WTC11 (cell line): Measurements from ENCODE around the gene VSIR. TPM values are rescaled to one million over a fixed set of nuclear protein-coding genes. Genes with fewer than 3 reads are reported as not detected.

Experiments
- ATAC-seq: fragments of 200-7000 bp; cut with Tn5 transposase; 2 replicates; pipeline ENCODE4 v1.10.0; 2021; ENCODE audit warnings: mild to moderate bottlenecking, moderate library complexity
- CTCF ChIA-PET: fragments of 300-600 bp; sonication (Branson Sonifier 250); formaldehyde crosslinking; loops from one replicate; lab custom pipeline; 2021; ENCODE audit warnings: antibody characterized with exemption; lab: Charles Lee
- POLR2A ChIA-PET: fragments of 350-600 bp; sonication (Branson Sonifier 250); formaldehyde crosslinking; loops from one replicate; lab custom pipeline; 2021; ENCODE audit warnings: antibody characterized with exemption; lab: Charles Lee
- DNase-seq: peaks from one replicate; pipeline ENCODE4 v3.0.0; 2021; ENCODE audit warnings: low spot score
- H3K27ac Mint-ChIP-seq: 2 replicates; pipeline ENCODE4 v1.8.0; 2021; ENCODE audit warnings: mixed read lengths
- H3K27me3 Mint-ChIP-seq: 2 replicates; pipeline ENCODE4 v1.8.0; 2021; ENCODE audit warnings: low read depth, mild to moderate bottlenecking, moderate library complexity, mixed read lengths
- H3K36me3 Mint-ChIP-seq: 2 replicates; pipeline ENCODE4 v1.8.0; 2021; ENCODE audit warnings: mixed read lengths
- H3K4me1 Mint-ChIP-seq: 2 replicates; pipeline ENCODE4 v1.8.0; 2022; ENCODE audit warnings: mixed read lengths
- H3K4me3 Mint-ChIP-seq: 2 replicates; pipeline ENCODE4 v1.8.0; 2021; ENCODE audit warnings: mild to moderate bottlenecking, moderate library complexity, mixed read lengths
- H3K9me3 Mint-ChIP-seq: 2 replicates; pipeline ENCODE4 v1.8.0; 2021; ENCODE audit warnings: mixed read lengths
- ESRRA ChIP-seq: sonication (generic); formaldehyde crosslinking; IDR thresholded peaks from 2 replicates; pipeline ENCODE4 v1.8.1; 2022; ENCODE audit warnings: mild to moderate bottlenecking, missing genetic modification reagents, borderline replicate concordance
- MYBL2 ChIP-seq: sonication (generic); formaldehyde crosslinking; IDR thresholded peaks from 2 replicates; pipeline ENCODE4 v1.8.1; 2023; ENCODE audit warnings: mild to moderate bottlenecking, moderate library complexity, missing genetic modification reagents
- NFYB ChIP-seq: sonication (generic); formaldehyde crosslinking; conservative IDR thresholded peaks from 2 replicates; pipeline ENCODE4 v1.8.0; 2022; ENCODE audit warnings: low read depth, missing genetic modification reagents
- NR1H2 ChIP-seq: sonication (generic); formaldehyde crosslinking; IDR thresholded peaks from 2 replicates; pipeline ENCODE4 v1.9.0; 2021; ENCODE audit warnings: mild to moderate bottlenecking, moderate library complexity, missing genetic modification reagents
- total RNA-seq: library from RNA; stranded (reverse); gene quantifications from 3 replicates; pipeline ENCODE4 v1.2.3, GENCODE V29; 2021
- TF ChIP-seq, protein P1 (sequence below): fragments of 200-600 bp; IDR thresholded peaks from 2 replicates; pipeline ENCODE4 v1.8.0; 2022; ENCODE audit warnings: antibody characterized with exemption
- TF ChIP-seq, protein P2 (sequence below): sonication (generic); formaldehyde crosslinking; IDR thresholded peaks from 2 replicates; pipeline ENCODE4 v1.8.1; 2023; ENCODE audit warnings: mild to moderate bottlenecking, missing genetic modification reagents
- TF ChIP-seq, protein P3 (sequence below): sonication (generic); formaldehyde crosslinking; IDR thresholded peaks from 2 replicates; pipeline ENCODE4 v1.8.0; 2022; ENCODE audit warnings: missing genetic modification reagents
- TF ChIP-seq, protein P4 (sequence below): sonication (generic); formaldehyde crosslinking; IDR thresholded peaks from 2 replicates; pipeline ENCODE4 v1.8.1; 2022; ENCODE audit warnings: missing genetic modification reagents, borderline replicate concordance

VSIR gene
- total RNA-seq, 1 experiment from 2014 or later: 0.74 TPM

DNA sequence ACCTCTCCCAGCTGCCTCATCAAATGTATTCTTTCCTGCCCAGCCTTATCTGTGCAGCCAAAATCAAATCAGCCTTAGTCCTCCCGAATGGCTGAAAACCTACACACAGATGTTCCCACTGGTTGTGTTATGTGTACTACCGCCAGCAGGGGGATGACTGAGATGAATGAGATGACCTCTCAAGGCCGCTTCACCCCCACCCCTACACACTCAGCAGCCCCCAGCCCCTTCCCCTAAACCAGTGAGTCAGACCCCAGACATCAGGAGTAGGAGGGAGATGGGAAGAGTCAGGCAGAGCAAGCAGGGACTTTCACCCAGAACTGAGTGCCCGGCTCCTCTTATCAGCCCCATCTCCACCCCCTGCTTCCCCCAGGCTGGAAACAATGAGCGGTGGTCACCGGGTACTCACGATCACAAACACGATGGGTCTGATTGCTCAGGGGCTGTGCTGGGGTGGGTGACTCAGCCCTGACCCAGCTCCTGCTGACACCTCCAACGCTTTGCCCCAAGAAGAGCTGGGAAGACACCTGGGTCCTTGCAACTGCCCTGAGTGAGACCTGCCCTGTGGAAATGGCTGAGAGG, 47.2 kb downstream of the VSIR start:
- no peaks in the 10 kb centered on the region; the same call in 1 of the 2 replicates for H3K27me3 Mint-ChIP-seq
- H3K4me1 Mint-ChIP-seq: no peaks in the 10 kb centered on the region
- TF ChIP-seq MYBL2 (CRISPR knock-in tag) (no peak), NR1H2 (no peak), ESRRA (CRISPR knock-in tag) (no peak)
- TF ChIP-seq, protein P1, sequence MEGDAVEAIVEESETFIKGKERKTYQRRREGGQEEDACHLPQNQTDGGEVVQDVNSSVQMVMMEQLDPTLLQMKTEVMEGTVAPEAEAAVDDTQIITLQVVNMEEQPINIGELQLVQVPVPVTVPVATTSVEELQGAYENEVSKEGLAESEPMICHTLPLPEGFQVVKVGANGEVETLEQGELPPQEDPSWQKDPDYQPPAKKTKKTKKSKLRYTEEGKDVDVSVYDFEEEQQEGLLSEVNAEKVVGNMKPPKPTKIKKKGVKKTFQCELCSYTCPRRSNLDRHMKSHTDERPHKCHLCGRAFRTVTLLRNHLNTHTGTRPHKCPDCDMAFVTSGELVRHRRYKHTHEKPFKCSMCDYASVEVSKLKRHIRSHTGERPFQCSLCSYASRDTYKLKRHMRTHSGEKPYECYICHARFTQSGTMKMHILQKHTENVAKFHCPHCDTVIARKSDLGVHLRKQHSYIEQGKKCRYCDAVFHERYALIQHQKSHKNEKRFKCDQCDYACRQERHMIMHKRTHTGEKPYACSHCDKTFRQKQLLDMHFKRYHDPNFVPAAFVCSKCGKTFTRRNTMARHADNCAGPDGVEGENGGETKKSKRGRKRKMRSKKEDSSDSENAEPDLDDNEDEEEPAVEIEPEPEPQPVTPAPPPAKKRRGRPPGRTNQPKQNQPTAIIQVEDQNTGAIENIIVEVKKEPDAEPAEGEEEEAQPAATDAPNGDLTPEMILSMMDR: peak; percentile 45
- TF ChIP-seq, protein P2, sequence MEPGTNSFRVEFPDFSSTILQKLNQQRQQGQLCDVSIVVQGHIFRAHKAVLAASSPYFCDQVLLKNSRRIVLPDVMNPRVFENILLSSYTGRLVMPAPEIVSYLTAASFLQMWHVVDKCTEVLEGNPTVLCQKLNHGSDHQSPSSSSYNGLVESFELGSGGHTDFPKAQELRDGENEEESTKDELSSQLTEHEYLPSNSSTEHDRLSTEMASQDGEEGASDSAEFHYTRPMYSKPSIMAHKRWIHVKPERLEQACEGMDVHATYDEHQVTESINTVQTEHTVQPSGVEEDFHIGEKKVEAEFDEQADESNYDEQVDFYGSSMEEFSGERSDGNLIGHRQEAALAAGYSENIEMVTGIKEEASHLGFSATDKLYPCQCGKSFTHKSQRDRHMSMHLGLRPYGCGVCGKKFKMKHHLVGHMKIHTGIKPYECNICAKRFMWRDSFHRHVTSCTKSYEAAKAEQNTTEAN (CRISPR knock-in tag): no peak
- TF ChIP-seq, protein P3, sequence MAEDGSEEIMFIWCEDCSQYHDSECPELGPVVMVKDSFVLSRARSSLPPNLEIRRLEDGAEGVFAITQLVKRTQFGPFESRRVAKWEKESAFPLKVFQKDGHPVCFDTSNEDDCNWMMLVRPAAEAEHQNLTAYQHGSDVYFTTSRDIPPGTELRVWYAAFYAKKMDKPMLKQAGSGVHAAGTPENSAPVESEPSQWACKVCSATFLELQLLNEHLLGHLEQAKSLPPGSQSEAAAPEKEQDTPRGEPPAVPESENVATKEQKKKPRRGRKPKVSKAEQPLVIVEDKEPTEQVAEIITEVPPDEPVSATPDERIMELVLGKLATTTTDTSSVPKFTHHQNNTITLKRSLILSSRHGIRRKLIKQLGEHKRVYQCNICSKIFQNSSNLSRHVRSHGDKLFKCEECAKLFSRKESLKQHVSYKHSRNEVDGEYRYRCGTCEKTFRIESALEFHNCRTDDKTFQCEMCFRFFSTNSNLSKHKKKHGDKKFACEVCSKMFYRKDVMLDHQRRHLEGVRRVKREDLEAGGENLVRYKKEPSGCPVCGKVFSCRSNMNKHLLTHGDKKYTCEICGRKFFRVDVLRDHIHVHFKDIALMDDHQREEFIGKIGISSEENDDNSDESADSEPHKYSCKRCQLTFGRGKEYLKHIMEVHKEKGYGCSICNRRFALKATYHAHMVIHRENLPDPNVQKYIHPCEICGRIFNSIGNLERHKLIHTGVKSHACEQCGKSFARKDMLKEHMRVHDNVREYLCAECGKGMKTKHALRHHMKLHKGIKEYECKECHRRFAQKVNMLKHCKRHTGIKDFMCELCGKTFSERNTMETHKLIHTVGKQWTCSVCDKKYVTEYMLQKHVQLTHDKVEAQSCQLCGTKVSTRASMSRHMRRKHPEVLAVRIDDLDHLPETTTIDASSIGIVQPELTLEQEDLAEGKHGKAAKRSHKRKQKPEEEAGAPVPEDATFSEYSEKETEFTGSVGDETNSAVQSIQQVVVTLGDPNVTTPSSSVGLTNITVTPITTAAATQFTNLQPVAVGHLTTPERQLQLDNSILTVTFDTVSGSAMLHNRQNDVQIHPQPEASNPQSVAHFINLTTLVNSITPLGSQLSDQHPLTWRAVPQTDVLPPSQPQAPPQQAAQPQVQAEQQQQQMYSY (CRISPR knock-in tag): no peak
- ChIA-PET CTCF (interaction anchor here (0.6 to 1.5 kb wide), 6 partner anchors 20 to 407 kb away, joined by 3 to 5 read pairs (median 4); no protein-coding TSS in a partner anchor), POLR2A (no interaction called here)
- no peak overlapping the region for H3K4me3 Mint-ChIP-seq
- H3K27ac Mint-ChIP-seq: no peak overlapping the region
- DNase-seq (peak; percentile 60), ATAC-seq (peak; percentile 80)
- no peaks in the 10 kb centered on the region for H3K9me3 Mint-ChIP-seq
- H3K36me3 Mint-ChIP-seq: no peaks in the 10 kb centered on the region

DNA sequence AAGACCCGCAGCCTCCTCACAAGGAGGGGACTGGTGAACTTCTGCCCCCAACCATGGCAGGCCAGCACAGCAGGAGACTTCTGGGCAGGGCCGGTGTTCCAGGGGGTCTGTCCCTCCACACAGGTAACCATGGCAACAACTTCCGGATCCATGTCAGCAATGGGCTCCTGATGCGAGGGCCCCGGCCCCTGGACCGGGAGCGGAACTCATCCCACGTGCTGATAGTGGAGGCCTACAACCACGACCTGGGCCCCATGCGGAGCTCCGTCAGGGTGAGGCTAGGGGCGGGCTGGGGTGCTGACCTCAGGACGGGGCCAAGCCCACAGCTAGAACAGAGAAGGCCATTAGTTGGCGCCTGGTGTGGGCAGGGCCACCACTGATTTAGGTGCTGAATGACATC, 48.1 kb downstream of the VSIR start:
- DNase-seq (no peak), ATAC-seq (no peak)
- Mint-ChIP-seq H3K36me3 (no peaks in the 10 kb centered on the region), H3K27ac (no peak overlapping the region), H3K4me3 (no peak overlapping the region), H3K9me3 (no peaks in the 10 kb centered on the region), H3K27me3 (peaks cover 3% of the 10 kb centered on the region; the same call in 1 of the 2 replicates), H3K4me1 (peaks cover 2% of the 10 kb centered on the region; the same call in 1 of the 2 replicates)
- TF ChIP-seq, protein P4, sequence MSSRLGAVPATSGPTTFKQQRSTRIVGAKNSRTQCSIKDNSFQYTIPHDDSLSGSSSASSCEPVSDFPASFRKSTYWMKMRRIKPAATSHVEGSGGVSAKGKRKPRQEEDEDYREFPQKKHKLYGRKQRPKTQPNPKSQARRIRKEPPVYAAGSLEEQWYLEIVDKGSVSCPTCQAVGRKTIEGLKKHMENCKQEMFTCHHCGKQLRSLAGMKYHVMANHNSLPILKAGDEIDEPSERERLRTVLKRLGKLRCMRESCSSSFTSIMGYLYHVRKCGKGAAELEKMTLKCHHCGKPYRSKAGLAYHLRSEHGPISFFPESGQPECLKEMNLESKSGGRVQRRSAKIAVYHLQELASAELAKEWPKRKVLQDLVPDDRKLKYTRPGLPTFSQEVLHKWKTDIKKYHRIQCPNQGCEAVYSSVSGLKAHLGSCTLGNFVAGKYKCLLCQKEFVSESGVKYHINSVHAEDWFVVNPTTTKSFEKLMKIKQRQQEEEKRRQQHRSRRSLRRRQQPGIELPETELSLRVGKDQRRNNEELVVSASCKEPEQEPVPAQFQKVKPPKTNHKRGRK (CRISPR knock-in tag): no peak
- CTCF ChIA-PET: interaction anchor here (0.6 to 1.5 kb wide), 6 partner anchors 20 to 86 kb away, joined by 3 to 5 read pairs (median 3); no protein-coding TSS in a partner anchor
- POLR2A ChIA-PET: no interaction called here

DNA sequence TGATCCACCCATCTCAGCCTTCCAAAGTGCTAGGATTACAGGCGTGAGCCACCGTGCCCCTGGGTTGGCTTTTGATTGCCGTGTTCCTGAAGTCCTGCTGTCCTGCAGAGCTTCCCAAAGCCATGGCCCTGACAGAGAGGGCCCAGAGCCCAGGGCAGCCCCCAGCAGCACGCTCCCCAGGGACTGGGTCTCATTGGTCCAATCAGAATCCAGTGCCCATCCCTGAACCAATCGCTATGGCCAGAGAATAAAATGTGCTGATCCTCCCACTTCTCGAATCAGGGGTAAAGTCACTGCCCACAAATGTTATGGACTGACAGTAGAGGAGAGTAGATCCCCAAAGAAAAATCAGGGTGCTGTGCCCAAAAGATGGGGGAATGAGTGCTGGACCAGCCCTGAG, 48.8 kb downstream of the VSIR start:
- DNase-seq (no peak), ATAC-seq (no peak)
- Mint-ChIP-seq H3K27me3 (peaks cover 3% of the 10 kb centered on the region; the same call in 1 of the 2 replicates), H3K4me3 (no peak overlapping the region), H3K36me3 (no peaks in the 10 kb centered on the region), H3K9me3 (no peaks in the 10 kb centered on the region), H3K4me1 (peaks cover 4% of the 10 kb centered on the region), H3K27ac (no peak overlapping the region)
- peak; percentile 38; the same call in 1 of the 2 replicates for TF ChIP-seq NFYB (CRISPR knock-in tag)
- TF ChIP-seq, protein P4 (CRISPR knock-in tag): no peak
- ChIA-PET CTCF (interaction anchor here (0.7 to 1.3 kb wide), 4 partner anchors 19 to 87 kb away, joined by 3 to 5 read pairs (median 4); no protein-coding TSS in a partner anchor), POLR2A (no interaction called here)
